GM19395 (cell line): Measurements from ENCODE around the gene IKBKG.
"Not testable (repeated sequence)": the region's sequence is repeated elsewhere in the genome, so short reads cannot be mapped to it uniquely, and the experiment has no call there.

ENCODE experiments used
- ATAC-seq: cut with Tn5 transposase; IDR thresholded peaks from one replicate; pipeline ENCODE4 v1.9.1; 2021; ENCODE audit warnings: mild to moderate bottlenecking, moderate library complexity; ENCODE audit not compliant: unreplicated experiment

IKBKG gene

GRCh38 chrX:154602766-154603437 is 55.5 kb downstream of the IKBKG start:
- ATAC-seq = no peak

DNA sequence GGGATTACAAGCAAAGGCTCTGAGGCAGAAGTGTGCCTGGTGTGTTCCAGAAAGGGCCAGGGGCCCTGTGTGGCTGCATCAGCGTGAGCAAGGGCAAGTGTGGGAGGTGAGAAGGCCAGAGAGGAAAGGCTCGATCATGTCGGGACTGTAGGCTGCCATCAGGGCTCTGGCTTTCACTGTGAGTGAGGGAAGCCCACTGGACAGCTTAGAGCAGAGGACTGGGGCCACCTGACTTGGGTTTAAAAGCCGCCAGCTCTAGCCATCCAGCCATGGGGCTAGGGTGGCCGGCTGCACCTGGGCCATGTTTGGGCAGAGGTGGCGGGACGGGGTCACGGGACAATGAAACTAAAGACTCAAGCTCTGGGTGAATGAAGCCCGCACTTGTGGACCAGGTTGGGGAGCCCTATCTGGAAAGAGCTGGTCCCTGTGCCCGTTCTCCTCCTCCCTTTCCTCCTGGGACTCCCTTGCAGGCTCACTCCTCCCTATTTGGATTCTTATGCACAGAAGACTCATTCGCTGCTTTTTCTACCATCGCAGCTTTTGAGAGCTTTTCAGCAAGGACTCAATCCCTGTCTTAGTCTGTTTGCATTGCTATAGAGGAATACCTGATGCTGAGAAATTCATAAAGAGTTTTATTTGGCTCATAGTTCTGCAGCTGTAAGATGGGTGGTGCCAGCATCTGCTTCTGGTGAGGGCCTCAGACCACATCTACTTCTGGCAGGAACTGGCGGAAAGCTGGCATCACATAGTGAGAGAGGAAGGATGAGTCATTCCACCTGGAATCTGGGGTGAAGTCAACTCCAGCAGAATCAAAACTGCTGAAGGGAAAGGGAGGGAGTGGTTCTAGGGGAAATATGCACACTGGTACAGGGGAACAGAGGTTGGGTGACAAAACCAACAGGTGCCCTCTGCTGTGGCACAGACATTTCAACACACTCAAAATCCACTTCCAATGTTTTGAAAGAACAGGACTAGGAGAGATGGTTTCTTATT is 56.3 kb downstream of the IKBKG start:
- ATAC-seq = no peak

- ATAC-seq = no peak
These were observed 58.1 kb downstream of the IKBKG start for GRCh38 chrX:154605566-154605965.

- no peak for ATAC-seq
These were observed 60.0 kb downstream of the IKBKG start for GRCh38 chrX:154607370-154607769.

DNA sequence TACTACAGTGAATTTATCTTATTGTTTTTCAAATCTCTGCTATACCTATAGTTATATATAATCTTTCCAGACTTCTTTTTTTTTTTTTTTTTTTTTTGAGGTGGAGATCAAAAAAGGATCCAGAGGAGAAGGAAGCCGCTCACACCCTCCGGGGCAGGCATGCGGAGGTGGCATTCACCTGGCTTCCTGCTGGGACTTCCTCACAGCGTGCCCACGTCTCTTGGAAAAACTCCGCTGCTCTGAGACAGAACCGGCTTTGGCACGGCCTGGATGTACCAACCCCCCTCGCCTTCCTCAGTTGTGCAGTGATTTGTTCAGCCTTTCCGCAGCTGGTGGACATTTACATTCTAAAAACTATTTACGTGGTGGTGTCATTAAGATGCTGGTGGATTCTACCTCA is 60.6 kb downstream of the IKBKG start:
- not testable (repeated sequence) for ATAC-seq

DNA sequence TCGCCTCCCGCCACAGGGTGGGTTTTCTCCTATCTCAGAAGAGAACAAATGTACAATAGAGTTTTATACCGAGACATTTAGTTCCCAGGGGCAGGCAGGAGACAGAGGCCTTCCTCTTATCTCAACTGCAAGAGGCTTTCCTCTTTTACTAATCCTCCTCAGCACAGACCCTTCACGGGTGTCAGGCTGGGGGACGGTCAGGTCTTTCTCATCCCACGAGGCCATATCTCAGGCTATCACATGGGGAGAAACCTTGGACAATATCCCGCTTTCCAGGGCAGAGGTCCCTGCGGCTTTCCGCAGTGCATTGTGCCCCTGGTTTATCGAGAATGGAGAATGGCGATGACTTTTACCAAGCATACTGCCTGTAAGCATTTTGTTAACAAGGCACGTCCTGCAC is 61.4 kb downstream of the IKBKG start:
- not testable (repeated sequence) for ATAC-seq

DNA sequence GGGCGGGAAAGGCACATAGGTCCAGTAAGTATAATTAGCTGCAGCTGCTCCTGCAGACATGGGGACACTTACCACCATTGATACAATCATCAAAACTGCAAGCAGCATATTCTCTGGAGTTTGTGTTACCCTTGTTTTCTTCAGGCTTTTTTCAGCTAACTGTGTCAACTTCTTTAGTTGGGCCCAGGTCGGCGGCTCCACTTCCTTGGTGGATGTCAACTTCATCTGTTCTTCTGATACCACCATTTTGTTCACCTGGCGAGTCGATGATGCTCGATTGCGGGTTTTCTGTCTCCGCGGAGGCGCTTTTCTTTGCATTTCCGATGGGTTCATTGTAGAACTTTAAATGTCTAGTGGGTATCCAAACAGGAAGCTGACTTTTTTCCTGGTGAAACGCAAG is 63.7 kb downstream of the IKBKG start:
- ATAC-seq = not testable (repeated sequence)

DNA sequence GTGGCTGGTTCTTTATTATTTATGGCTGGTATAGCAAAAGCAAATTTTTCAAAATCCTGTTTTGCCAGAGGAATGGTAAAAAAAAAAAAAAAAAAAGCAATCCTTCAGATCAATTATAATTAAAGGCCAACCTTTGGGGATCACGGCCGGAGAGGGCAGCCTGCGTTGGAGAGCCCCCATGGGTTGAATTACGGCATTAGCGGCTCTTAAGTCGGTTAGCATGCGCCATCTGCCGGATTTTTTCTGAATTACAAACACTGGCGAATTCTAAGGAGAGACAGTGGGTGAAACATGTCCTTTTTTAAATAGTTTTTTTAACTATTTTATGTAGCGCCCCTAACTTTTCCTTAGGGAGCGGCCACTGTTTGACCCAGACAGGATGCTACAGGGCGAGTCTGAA is 66.2 kb downstream of the IKBKG start:
- ATAC-seq = not testable (repeated sequence)
